ENCODE results near the gene KAZN.
A peak's percentile ranks its signal among the peaks of the same experiment; 100 is the strongest.

The KAZN gene

GRCh38 chr1:14590411-14591180 lies 7.9 kb upstream of the KAZN start:
- no peak for DNase-seq

- no peak for DNase-seq
These were observed 6.9 kb upstream of the KAZN start for GRCh38 chr1:14591600-14591999.

DNA sequence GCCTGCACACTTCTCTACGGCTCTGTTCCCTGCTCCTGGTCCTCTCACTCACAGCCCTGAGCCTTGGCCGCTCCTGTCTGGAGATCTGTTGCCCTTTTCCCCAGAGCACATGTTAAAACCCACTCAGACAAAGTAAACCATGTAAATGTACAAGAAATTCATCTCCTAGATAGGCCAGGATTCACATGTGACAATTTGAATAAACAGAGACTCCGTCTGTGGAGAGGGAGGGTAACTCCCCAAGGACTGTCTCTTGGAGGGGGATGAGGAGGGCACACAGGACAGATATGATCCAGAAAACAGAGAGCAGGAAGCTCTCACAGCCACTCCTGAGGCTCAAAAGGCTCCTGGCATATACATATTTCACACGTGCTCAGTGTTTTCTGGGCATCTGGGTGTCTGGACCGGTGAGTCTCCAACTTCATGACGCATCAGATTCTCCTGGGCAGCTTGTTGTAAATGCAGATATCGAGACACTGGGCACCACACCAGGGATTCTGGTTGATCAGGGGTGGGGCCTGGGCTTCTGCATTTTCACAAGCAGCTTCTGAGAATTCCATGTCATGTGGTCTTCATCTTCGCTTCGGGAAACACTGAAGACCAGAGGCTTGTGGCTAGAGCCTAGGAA lies 6.4 kb upstream of the KAZN start:
- peak; percentile 77 for DNase-seq

- DNase-seq = no peak
These were observed 5.2 kb upstream of the KAZN start for GRCh38 chr1:14593302-14593701.

- DNase-seq = no peak
These were observed 4.4 kb upstream of the KAZN start for GRCh38 chr1:14594045-14594444.

GRCh38 chr1:14596591-14596990 lies 1.9 kb upstream of the KAZN start:
- DNase-seq = no peak

GRCh38 chr1:14597343-14598006 lies 1.0 kb upstream of the KAZN start:
- peak; percentile 97 for DNase-seq

DNA sequence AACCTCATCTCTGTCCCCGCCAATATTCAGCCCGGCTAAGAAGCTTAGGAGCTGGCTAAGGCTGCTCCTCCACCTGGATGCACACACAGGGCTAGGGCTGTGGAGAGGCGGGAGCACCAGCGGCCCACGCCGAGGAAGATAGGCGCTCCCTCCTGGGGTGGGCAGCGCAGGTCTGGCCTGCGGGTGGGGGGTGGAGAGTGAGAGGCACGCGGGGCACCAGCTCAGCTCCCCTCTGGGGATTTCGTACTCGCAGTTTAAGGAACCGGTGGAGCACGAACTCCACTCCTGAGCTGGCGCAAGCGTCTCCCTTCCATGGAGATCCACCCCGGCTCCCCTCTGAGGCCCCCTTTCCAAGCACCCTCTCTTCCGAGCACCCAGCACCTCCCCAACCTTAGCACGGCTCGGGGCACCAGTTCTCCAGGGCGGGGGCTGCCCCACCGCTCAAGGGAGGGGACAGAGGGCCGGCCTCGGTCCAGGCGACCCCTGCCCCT lies 433 bp upstream of the KAZN start:
- peak; percentile 86 for DNase-seq

- DNase-seq = peak; percentile 38
These were observed 802 bp downstream of the KAZN start for GRCh38 chr1:14599183-14599791.

DNA sequence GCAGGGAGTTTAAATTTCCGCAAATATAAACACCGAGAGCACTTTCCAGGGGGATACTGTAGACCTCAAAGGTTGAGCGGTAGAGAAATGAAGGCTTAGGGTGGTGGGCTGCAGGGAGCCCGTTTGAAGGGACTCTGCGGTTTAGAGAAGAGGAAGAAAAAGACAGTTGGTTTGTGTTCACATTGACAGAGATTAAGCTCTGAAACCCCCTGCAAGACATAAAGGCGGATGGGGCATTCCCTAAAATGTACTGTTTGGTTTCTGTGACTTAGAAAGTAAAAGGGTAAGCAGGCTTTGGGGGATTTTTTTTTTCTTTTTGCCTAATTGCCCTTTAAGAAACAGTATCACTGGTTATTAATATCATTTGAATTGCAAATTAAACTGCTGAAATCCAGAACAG lies 1.3 kb downstream of the KAZN start:
- DNase-seq = peak; percentile 69

DNA sequence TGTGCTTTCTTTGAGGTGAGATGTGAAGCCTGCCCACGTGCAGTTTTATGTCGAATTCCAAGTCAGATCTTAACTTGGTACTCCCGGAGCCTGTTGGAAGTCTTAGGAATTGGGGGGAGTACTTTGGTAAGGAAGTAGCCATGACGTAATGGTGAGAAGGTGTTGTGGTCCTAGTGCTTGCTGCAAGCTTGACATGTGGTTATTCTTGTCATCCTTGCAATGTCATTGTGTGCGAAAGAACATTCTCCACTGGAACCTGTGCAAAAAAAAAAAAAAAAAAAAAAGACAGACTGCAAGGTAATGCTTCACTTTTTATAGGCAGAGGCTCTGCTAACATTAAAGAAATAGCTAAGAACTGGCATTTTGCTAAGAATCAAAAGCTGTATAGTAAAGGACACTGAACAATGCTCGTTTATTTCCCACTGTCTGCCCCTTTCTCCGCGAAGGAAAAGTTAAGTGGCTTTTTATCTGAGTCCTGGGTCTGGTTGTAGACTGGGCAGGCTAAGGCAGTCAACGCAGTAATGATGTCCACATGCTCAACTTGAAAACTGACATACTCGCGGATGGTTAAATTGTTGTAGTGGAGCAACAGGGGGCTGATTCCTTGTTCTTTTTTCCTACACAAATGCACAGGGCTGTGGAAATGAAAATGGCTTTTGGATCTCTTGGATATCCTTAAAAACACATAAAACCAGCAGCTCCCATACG lies 2.1 kb downstream of the KAZN start:
- DNase-seq = no peak

DNA sequence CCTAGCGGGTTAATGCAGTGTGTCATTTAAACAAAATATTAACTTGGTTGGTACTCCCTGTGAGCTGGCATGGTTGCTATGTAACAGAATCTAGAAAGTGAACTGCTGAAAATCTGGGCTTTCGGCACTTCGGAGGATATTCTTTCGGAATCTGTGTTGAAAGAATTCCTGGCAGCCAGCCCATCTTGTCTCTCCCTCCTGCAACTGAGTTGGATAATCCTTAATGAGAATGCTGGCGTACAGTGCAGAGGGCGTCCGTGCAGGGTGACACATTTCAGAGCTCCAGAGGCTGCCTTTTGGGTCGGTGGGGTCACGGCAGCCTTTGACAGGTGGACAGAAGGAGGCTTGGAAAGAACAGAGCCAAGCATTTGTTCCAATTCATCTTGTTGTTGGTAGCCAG lies 3.7 kb downstream of the KAZN start:
- no peak for DNase-seq

DNA sequence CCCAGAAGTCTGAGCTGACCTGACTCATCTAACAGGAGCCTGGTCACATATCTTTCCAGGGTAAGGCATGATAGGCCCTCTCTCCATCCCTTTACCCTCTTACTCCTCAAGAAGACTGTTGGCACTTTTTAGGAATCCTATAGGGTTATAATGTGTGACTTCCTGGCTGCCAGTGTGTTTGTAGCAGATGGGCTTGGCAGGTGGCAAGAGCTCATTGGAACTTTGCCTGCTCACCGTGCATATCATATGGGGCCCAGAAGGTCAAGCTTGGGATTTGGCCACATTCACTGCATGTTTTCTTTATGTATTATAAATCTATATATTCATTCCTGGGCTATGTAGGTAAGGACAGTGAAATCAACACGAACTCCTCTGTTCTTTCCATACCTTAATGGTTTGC lies 5.2 kb downstream of the KAZN start:
- DNase-seq = no peak

DNA sequence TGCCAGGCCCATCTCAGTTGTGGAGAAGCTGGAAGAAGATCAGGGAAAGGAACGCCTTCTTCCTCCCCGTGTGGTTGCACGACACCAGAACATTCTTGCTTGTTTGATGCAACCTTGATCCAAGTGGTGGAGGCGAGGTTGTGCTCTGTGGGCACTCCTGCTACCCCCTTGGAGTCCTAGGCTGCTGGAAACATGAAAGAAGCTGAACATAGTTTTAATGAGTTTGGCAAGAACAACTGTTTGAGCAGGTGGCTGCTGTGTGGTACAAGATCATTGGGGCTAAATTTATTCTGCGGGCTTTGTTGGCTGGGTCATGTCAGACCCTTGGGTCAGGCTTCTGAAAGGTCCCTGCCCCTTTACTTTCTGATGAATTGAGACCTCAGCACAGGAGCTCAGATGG lies 5.9 kb downstream of the KAZN start:
- no peak for DNase-seq

GRCh38 chr1:14605945-14606344 lies 7.5 kb downstream of the KAZN start:
- DNase-seq = no peak

DNA sequence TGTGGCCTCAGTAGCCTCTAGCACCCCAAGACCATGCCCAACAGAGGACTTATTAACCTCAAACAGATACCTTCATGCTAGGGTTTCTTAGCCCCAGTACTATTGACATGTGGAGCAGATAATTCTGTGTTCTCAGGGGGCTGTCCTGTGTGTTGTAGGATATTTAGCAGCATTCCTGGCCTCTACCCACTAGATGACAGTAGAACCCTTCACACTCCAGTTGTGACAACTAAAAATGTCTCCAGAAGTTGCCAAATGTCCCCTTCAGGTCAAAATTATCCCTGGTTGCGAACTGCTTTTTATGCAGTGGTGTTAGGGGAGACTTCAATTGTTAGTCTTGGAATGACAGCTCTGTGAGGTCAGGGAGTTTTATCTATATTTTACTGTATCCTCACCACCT lies 8.1 kb downstream of the KAZN start:
- no peak for DNase-seq

DNA sequence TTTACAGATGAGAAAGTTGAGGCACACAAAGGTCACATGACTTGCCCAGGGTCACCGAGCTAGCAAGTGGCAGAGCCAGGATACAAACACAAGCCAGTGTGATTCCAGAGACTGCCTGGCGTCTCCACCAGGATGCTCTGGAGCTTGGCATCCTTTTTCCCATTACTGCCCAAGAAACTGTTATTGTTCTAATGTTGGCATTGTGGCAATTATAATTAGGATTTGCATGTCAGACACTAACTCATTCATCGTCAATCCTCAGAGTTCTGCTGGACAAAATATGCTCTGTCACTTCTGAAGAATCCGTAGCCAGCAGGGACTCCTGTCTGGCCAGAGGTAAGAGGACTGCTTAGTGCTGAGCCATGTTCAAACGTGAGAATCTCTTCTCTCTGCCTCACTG lies 8.8 kb downstream of the KAZN start:
- DNase-seq = peak; percentile 81

GRCh38 chr1:14608308-14608707 lies 9.8 kb downstream of the KAZN start:
- DNase-seq = no peak

GRCh38 chr1:14610761-14611160 lies 12.3 kb downstream of the KAZN start:
- no peak for DNase-seq

DNA sequence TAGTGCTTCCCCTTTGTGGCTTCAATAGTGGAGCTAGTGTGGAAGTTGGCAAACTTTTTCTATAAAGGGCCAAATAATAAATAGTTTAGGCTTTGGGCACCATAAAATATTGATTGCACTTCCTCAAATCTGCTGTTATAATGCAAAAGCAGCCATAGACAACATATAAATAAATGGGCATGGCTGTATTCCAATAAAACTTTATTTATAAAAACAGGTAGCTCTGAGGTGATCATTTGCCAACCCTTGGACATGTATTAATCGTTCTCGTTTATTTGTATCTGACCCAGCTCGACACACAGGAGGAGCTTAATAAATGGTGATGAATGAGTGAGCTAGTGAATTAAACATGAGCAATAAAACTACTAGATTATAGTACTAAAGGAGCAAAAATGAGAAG lies 13.3 kb downstream of the KAZN start:
- no peak for DNase-seq

DNA sequence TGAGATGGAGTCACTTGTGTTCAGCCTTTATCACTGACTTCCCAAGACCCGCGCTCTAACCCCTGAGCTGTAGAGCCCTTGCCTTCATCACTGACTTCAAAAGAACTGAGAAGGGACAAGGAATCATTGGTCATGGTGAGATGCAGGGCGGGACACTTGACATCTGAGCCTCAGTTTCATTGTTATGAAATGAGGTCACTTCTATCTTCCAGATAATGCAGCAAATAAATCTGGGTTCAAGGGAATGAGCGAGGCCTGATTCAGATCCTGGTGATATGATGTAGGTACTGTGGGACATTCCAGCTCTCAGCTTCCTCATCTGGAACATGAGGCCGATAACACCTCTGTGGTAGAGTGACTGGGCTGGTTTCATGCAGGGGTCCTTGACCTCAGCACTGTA lies 13.8 kb downstream of the KAZN start:
- DNase-seq = no peak

DNA sequence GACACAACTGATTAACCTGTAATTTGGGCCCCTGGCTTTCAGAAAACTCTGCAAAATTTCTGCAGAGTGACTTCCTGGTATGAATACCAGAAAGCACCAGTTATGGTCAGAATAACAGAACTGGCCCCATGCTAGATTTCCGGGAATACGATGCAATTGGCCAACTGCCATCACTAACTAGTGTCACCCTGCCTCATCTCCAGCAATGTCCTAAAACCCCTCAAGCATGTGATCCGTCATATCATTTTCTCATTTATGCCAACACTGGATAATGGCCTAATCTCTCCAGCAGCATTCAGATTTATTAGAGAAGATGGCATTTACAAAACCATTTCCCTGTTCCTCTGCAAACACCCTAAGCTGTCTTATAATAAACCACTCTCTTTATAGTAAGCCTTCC lies 15.4 kb downstream of the KAZN start:
- DNase-seq = no peak

DNA sequence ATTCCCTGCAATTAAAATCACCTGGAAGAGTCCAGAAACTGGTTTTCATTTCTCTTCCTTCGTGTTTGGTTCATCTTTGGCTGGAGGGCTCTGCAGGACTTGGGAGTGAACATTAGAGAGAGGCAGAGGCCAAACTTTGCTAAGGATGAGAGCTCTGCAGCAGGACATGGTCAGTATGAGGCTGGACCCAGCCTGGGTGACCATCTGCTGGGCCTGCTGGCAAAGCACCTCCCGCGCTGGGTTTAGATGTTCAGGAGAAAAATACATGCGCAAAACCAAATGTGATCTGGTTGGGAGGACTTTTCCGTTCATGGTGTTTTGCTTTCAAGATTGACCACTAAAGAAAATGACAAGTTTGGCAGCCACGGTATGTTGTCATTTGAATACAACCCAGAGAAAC lies 15.9 kb downstream of the KAZN start:
- no peak for DNase-seq

All from NCI-H526 treated with DMSO at 0.1 percent for 48 hours (cell line).